ENCODE data around the gene UBR4.

The UBR4 gene

GRCh38 chr1:19121192-19121591 lies 88.9 kb downstream of the UBR4 start:
- Histone ChIP-seq H2AK5ac (ENCODE audit: low read depth, low read length) (no peak overlapping the region), H3K4me3 (ENCODE audit: low read length in 2 of 2) (peak overlapping the region in 1 of 2 donors; percentile 32), H3K4ac (ENCODE audit: low read length) (no peak overlapping the region), H3K27me3 (ENCODE audit: control insufficient read depth in 3 of 3, insufficient read depth in 3 of 3, low read depth in 1 of 3, low read length in 3 of 3) (no peaks in the 10 kb centered on the region), H4K91ac (ENCODE audit: low read depth, low read length, poor library complexity) (no peak overlapping the region), H3K79me1 (ENCODE audit: low read depth, low read length) (no peaks in the 10 kb centered on the region), H2BK12ac (ENCODE audit: low read length) (no peak overlapping the region), H2BK120ac (ENCODE audit: low read depth, low read length) (no peak overlapping the region), H4K8ac (ENCODE audit: low read depth, low read length) (no peak overlapping the region), H3K27ac (replicated peaks; ENCODE audit: low read length) (no peak overlapping the region), H3K23ac (ENCODE audit: low read depth, low read length, poor library complexity) (no peak overlapping the region), H2AFZ (ENCODE audit: low read length) (no peak overlapping the region), H3K4me1 (ENCODE audit: control insufficient read depth in 2 of 2, insufficient read depth in 1 of 2, low read depth in 1 of 2, low read length in 2 of 2) (no peaks in the 10 kb centered on the region), H3K9me3 (replicated peaks in 1 of 2; ENCODE audit: control insufficient read depth in 2 of 2, insufficient read depth in 1 of 2, low read depth in 1 of 2, low read length in 2 of 2) (no peaks in the 10 kb centered on the region), H3K36me3 (replicated peaks in 1 of 2; ENCODE audit: control insufficient read depth in 2 of 2, insufficient read depth in 2 of 2, low read length in 2 of 2) (peaks cover 65 to 100% of the 10 kb centered on the region in 2 donors), H2BK5ac (ENCODE audit: low read length) (no peak overlapping the region), H3K9ac (ENCODE audit: low read depth, low read length, poor library complexity) (no peak overlapping the region), H3K14ac (ENCODE audit: low read length) (no peak overlapping the region), H3K18ac (ENCODE audit: low read length) (no peak overlapping the region), H2BK15ac (ENCODE audit: low read length) (no peak overlapping the region), H3K4me2 (ENCODE audit: insufficient read depth, low read length, poor library complexity, severe bottlenecking) (no peak overlapping the region)
- no peak for DNase-seq (ENCODE audit: low spot score)
- WGBS, 2 donors (ENCODE audit: extremely low coverage in 2 of 2, insufficient read length in 2 of 2, insufficient replicate concordance in 1 of 2): no CpG with 5 or more reads among the region's 7 CpGs

DNA sequence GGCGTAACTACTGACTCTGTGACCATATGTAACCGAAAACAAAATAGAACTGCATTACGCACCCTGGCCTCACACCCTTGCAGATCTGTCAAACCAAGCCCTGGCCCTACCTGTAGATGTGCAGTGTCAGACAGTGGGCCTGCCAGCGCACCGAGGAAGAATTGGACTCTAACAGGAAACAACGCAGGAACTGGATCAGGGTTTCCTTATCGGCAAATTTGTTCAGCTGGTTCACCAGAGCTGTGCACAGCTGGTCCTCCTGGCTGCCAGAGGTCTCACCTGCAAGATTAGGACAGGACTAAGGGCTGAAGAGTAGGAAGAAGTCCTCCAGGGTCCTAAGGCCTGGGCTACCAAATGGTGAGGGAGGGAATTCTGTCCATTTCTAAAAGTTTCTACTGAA lies 90.0 kb downstream of the UBR4 start:
- no peak overlapping the region for H4K8ac ChIP-seq (ENCODE audit: low read depth, low read length)
- H3K23ac ChIP-seq (ENCODE audit: low read depth, low read length, poor library complexity): no peak overlapping the region
- H3K27me3 ChIP-seq (ENCODE audit: control insufficient read depth in 3 of 3, insufficient read depth in 3 of 3, low read depth in 1 of 3, low read length in 3 of 3): no peaks in the 10 kb centered on the region
- H3K18ac ChIP-seq (ENCODE audit: low read length): no peak overlapping the region
- H3K9ac ChIP-seq (ENCODE audit: low read depth, low read length, poor library complexity): no peak overlapping the region
- no peak overlapping the region for H3K14ac ChIP-seq (ENCODE audit: low read length)
- no peaks in the 10 kb centered on the region for H3K9me3 ChIP-seq (replicated peaks in 1 of 2; ENCODE audit: control insufficient read depth in 2 of 2, insufficient read depth in 1 of 2, low read depth in 1 of 2, low read length in 2 of 2)
- no peak overlapping the region for H3K27ac ChIP-seq (replicated peaks; ENCODE audit: low read length)
- no peak for DNase-seq (ENCODE audit: low spot score)
- H3K4ac ChIP-seq (ENCODE audit: low read length): no peak overlapping the region
- no peak overlapping the region for H2BK5ac ChIP-seq (ENCODE audit: low read length)
- no peak overlapping the region for H2BK12ac ChIP-seq (ENCODE audit: low read length)
- H2BK120ac ChIP-seq (ENCODE audit: low read depth, low read length): no peak overlapping the region
- H2AK5ac ChIP-seq (ENCODE audit: low read depth, low read length): no peak overlapping the region
- H3K4me1 ChIP-seq (ENCODE audit: control insufficient read depth in 2 of 2, insufficient read depth in 1 of 2, low read depth in 1 of 2, low read length in 2 of 2): no peaks in the 10 kb centered on the region
- no peaks in the 10 kb centered on the region for H3K79me1 ChIP-seq (ENCODE audit: low read depth, low read length)
- H2BK15ac ChIP-seq (ENCODE audit: low read length): no peak overlapping the region
- H3K36me3 ChIP-seq (replicated peaks in 1 of 2; ENCODE audit: control insufficient read depth in 2 of 2, insufficient read depth in 2 of 2, low read length in 2 of 2): peaks cover 64 to 100% of the 10 kb centered on the region in 2 donors
- H4K91ac ChIP-seq (ENCODE audit: low read depth, low read length, poor library complexity): no peak overlapping the region
- H3K4me2 ChIP-seq (ENCODE audit: insufficient read depth, low read length, poor library complexity, severe bottlenecking): no peak overlapping the region
- WGBS, 2 donors (ENCODE audit: extremely low coverage in 2 of 2, insufficient read length in 2 of 2, insufficient replicate concordance in 1 of 2): no CpG with 5 or more reads among the region's 7 CpGs
- H2AFZ ChIP-seq (ENCODE audit: low read length): no peak overlapping the region
- no peak overlapping the region for H3K4me3 ChIP-seq (ENCODE audit: low read length in 2 of 2)

GRCh38 chr1:19115082-19115808 lies 94.8 kb downstream of the UBR4 start:
- Histone ChIP-seq H2BK12ac (ENCODE audit: low read length) (no peak overlapping the region), H3K79me1 (ENCODE audit: low read depth, low read length) (no peaks in the 10 kb centered on the region), H3K27me3 (ENCODE audit: control insufficient read depth in 3 of 3, insufficient read depth in 3 of 3, low read depth in 1 of 3, low read length in 3 of 3) (no peaks in the 10 kb centered on the region), H2BK5ac (ENCODE audit: low read length) (no peak overlapping the region), H2AFZ (ENCODE audit: low read length) (no peak overlapping the region), H3K18ac (ENCODE audit: low read length) (no peak overlapping the region), H2BK15ac (ENCODE audit: low read length) (no peak overlapping the region), H4K8ac (ENCODE audit: low read depth, low read length) (no peak overlapping the region), H3K4me2 (ENCODE audit: insufficient read depth, low read length, poor library complexity, severe bottlenecking) (no peak overlapping the region), H3K4me1 (ENCODE audit: control insufficient read depth in 2 of 2, insufficient read depth in 1 of 2, low read depth in 1 of 2, low read length in 2 of 2) (no peaks in the 10 kb centered on the region), H3K4me3 (ENCODE audit: low read length in 2 of 2) (no peak overlapping the region), H3K14ac (ENCODE audit: low read length) (no peak overlapping the region), H3K36me3 (replicated peaks in 1 of 2; ENCODE audit: control insufficient read depth in 2 of 2, insufficient read depth in 2 of 2, low read length in 2 of 2) (peaks cover 75 to 100% of the 10 kb centered on the region in 2 donors), H3K9me3 (replicated peaks in 1 of 2; ENCODE audit: control insufficient read depth in 2 of 2, insufficient read depth in 1 of 2, low read depth in 1 of 2, low read length in 2 of 2) (no peaks in the 10 kb centered on the region), H3K23ac (ENCODE audit: low read depth, low read length, poor library complexity) (no peak overlapping the region), H2AK5ac (ENCODE audit: low read depth, low read length) (no peak overlapping the region), H2BK120ac (ENCODE audit: low read depth, low read length) (no peak overlapping the region), H3K4ac (ENCODE audit: low read length) (no peak overlapping the region), H3K27ac (replicated peaks; ENCODE audit: low read length) (no peak overlapping the region), H4K91ac (ENCODE audit: low read depth, low read length, poor library complexity) (no peak overlapping the region), H3K9ac (ENCODE audit: low read depth, low read length, poor library complexity) (no peak overlapping the region)
- WGBS, 2 donors (ENCODE audit: extremely low coverage in 2 of 2, insufficient read length in 2 of 2, insufficient replicate concordance in 1 of 2): no CpG with 5 or more reads among the region's 6 CpGs
- DNase-seq (ENCODE audit: low spot score): no peak

DNA sequence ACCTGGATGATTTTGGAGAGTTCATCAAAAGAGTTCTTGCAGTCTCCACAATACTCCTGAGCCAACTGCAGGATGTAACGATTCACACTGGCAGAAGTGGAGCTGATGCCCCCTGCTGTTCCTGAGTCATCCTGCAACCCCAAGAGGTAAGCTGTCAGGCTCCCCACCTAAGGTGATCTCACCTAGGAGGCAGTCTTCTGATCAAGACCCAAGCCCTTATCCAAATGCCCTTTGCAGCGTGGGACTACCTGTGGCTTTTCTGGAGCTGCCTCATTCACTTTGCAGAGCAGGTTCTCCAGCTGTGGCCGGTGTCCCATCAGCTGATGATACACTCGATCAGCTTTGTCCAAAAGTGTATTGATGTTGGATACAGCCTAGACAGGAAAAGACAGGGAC lies 96.4 kb downstream of the UBR4 start:
- H2BK5ac ChIP-seq (ENCODE audit: low read length): no peak overlapping the region
- no peak overlapping the region for H3K27ac ChIP-seq (replicated peaks; ENCODE audit: low read length)
- WGBS, 2 donors (ENCODE audit: extremely low coverage in 2 of 2, insufficient read length in 2 of 2, insufficient replicate concordance in 1 of 2): no CpG with 5 or more reads among the region's 4 CpGs

More for the DNA sequence above, 96.4 kb downstream of the UBR4 start:
- no peaks in the 10 kb centered on the region for H3K4me1 ChIP-seq (ENCODE audit: control insufficient read depth in 2 of 2, insufficient read depth in 1 of 2, low read depth in 1 of 2, low read length in 2 of 2)
- H2BK12ac ChIP-seq (ENCODE audit: low read length): no peak overlapping the region
- no peak overlapping the region for H3K4me2 ChIP-seq (ENCODE audit: insufficient read depth, low read length, poor library complexity, severe bottlenecking)
- no peak overlapping the region for H2BK120ac ChIP-seq (ENCODE audit: low read depth, low read length)
- H3K36me3 ChIP-seq (replicated peaks in 1 of 2; ENCODE audit: control insufficient read depth in 2 of 2, insufficient read depth in 2 of 2, low read length in 2 of 2): peaks cover 78 to 100% of the 10 kb centered on the region in 2 donors
- no peak overlapping the region for H3K23ac ChIP-seq (ENCODE audit: low read depth, low read length, poor library complexity)
- no peak overlapping the region for H3K18ac ChIP-seq (ENCODE audit: low read length)
- H3K79me1 ChIP-seq (ENCODE audit: low read depth, low read length): no peaks in the 10 kb centered on the region
- H3K9me3 ChIP-seq (replicated peaks in 1 of 2; ENCODE audit: control insufficient read depth in 2 of 2, insufficient read depth in 1 of 2, low read depth in 1 of 2, low read length in 2 of 2): no peaks in the 10 kb centered on the region
- no peaks in the 10 kb centered on the region for H3K27me3 ChIP-seq (ENCODE audit: control insufficient read depth in 3 of 3, insufficient read depth in 3 of 3, low read depth in 1 of 3, low read length in 3 of 3)
- H3K4ac ChIP-seq (ENCODE audit: low read length): no peak overlapping the region
- DNase-seq (ENCODE audit: low spot score): no peak
- no peak overlapping the region for H2AFZ ChIP-seq (ENCODE audit: low read length)
- H3K9ac ChIP-seq (ENCODE audit: low read depth, low read length, poor library complexity): no peak overlapping the region
- H4K91ac ChIP-seq (ENCODE audit: low read depth, low read length, poor library complexity): no peak overlapping the region
- H2AK5ac ChIP-seq (ENCODE audit: low read depth, low read length): no peak overlapping the region
- H3K4me3 ChIP-seq (ENCODE audit: low read length in 2 of 2): no peak overlapping the region
- no peak overlapping the region for H3K14ac ChIP-seq (ENCODE audit: low read length)
- H2BK15ac ChIP-seq (ENCODE audit: low read length): no peak overlapping the region
- H4K8ac ChIP-seq (ENCODE audit: low read depth, low read length): no peak overlapping the region

All from neuronal stem cell (in vitro differentiated cells).